GM23338 (cell line): ENCODE data around the gene DNAAF3. TPM values are rescaled to one million over a fixed set of nuclear protein-coding genes. Genes with fewer than 3 reads are reported as not detected.
A peak's percentile ranks its signal among the peaks of the same experiment; 100 is the strongest.

Source experiments
- ATAC-seq: fragments of 200-7000 bp; cut with Tn5 transposase; 3 replicates; pipeline ENCODE4 v1.9.1; 2020
- DNase-seq: peaks from one replicate; pipeline ENCODE4 v3.0.0-alpha.2; 2015; ENCODE audit warnings: low spot score
- H2AFZ ChIP-seq: fragments of 200-600 bp; sonication (generic); 2 replicates; pipeline ENCODE4 v1.8.0; 2016; ENCODE audit warnings: antibody characterized with exemption, mild to moderate bottlenecking, moderate library complexity
- H3F3A ChIP-seq: fragments of 200-600 bp; sonication (generic); replicated peaks from 2 replicates; pipeline ENCODE4 v1.8.0; 2017; ENCODE audit warnings: antibody characterized with exemption, mixed run types, low read depth
- H3K27ac ChIP-seq: fragments of 200-600 bp; sonication (generic); 2 replicates; pipeline ENCODE4 v1.6.1; 2016; ENCODE audit warnings: low read depth
- H3K27me3 ChIP-seq: fragments of 200-600 bp; sonication (generic); 2 replicates; pipeline ENCODE4 v1.8.0; 2016; ENCODE audit warnings: mild to moderate bottlenecking, mixed run types, moderate library complexity; ENCODE audit not compliant: insufficient read depth
- H3K36me3 ChIP-seq: fragments of 200-600 bp; sonication (generic); 2 replicates; pipeline ENCODE4 v1.8.0; 2016; ENCODE audit warnings: mild to moderate bottlenecking; ENCODE audit not compliant: insufficient read depth
- H3K4me1 ChIP-seq: fragments of 200-600 bp; sonication (generic); 2 replicates; pipeline ENCODE4 v1.8.0; 2016; ENCODE audit warnings: mild to moderate bottlenecking, moderate library complexity; ENCODE audit not compliant: insufficient read depth
- H3K4me2 ChIP-seq: fragments of 200-600 bp; sonication (generic); 2 replicates; pipeline ENCODE4 v1.7.1; 2017; ENCODE audit warnings: mixed run types
- H3K4me3 ChIP-seq: fragments of 200-600 bp; sonication (generic); 2 replicates; pipeline ENCODE4 v1.6.1; 2016; ENCODE audit warnings: mixed run types
- H3K79me2 ChIP-seq: fragments of 200-600 bp; sonication (generic); replicated peaks from 2 replicates; pipeline ENCODE4 v1.8.0; 2017; ENCODE audit warnings: mild to moderate bottlenecking; ENCODE audit not compliant: insufficient read depth
- H3K9me2 ChIP-seq: fragments of 200-600 bp; sonication (generic); 2 replicates; pipeline ENCODE4 v1.8.0; 2017; ENCODE audit not compliant: insufficient read depth
- H4K20me1 ChIP-seq: fragments of 200-600 bp; sonication (generic); replicated peaks from 2 replicates; pipeline ENCODE4 v1.8.0; 2017; ENCODE audit warnings: mild to moderate bottlenecking; ENCODE audit not compliant: insufficient read depth
- H3K27ac Mint-ChIP-seq: 2 replicates; pipeline ENCODE4 v1.8.0; 2020; ENCODE audit warnings: inconsistent platforms, mild to moderate bottlenecking, moderate library complexity, mixed read lengths
- H3K27me3 Mint-ChIP-seq: 3 replicates; pipeline ENCODE4 v1.8.0; 2022; ENCODE audit warnings: low read depth, mild to moderate bottlenecking, moderate library complexity, mixed read lengths, inconsistent platforms; ENCODE audit not compliant: insufficient read depth, poor library complexity
- H3K36me3 Mint-ChIP-seq: 3 replicates; pipeline ENCODE4 v1.8.0; 2021; ENCODE audit warnings: low read depth, mild to moderate bottlenecking, inconsistent platforms, moderate library complexity, mixed read lengths
- H3K4me1 Mint-ChIP-seq: 3 replicates; pipeline ENCODE4 v1.8.0; 2020; ENCODE audit warnings: mild to moderate bottlenecking, inconsistent platforms, mixed read lengths
- H3K4me3 Mint-ChIP-seq: 3 replicates; pipeline ENCODE4 v1.8.0; 2021; ENCODE audit warnings: moderate library complexity, mild to moderate bottlenecking, inconsistent platforms, mixed read lengths
- H3K9me3 Mint-ChIP-seq: 3 replicates; pipeline ENCODE4 v1.8.0; 2020; ENCODE audit warnings: moderate library complexity, mild to moderate bottlenecking, inconsistent platforms, mixed read lengths
- CREB1 ChIP-seq: fragments of 250-450 bp; sonication (Bioruptor Pico); IDR thresholded peaks from 2 replicates; pipeline ENCODE4 v1.5.0; 2020; ENCODE audit warnings: low read depth, mild to moderate bottlenecking, moderate library complexity
- EZH2 ChIP-seq: fragments of 200-600 bp; sonication (generic); IDR thresholded peaks from one replicate; pipeline ENCODE4 v1.8.0; 2017; ENCODE audit warnings: antibody characterized with exemption, mild to moderate bottlenecking, low read depth; ENCODE audit not compliant: unreplicated experiment
- EZH2phosphoT487 ChIP-seq: fragments of 200-600 bp; sonication (generic); IDR thresholded peaks from one replicate; pipeline ENCODE4 v1.8.1; 2018; ENCODE audit warnings: antibody characterized with exemption; ENCODE audit not compliant: unreplicated experiment
- JUNB ChIP-seq: IDR thresholded peaks from one replicate; pipeline ENCODE4 v1.6.1; 2016; ENCODE audit warnings: antibody characterized with exemption; ENCODE audit not compliant: unreplicated experiment
- NANOG ChIP-seq: IDR thresholded peaks from 2 replicates; pipeline ENCODE4 v1.6.1; 2016; ENCODE audit warnings: antibody characterized with exemption, borderline replicate concordance
- POLR2AphosphoS5 ChIP-seq: IDR thresholded peaks from 2 replicates; pipeline ENCODE4 v1.6.1; 2016; ENCODE audit warnings: antibody characterized with exemption, low read depth
- STAT1 ChIP-seq: IDR thresholded peaks from one replicate; pipeline ENCODE4 v1.6.1; 2016; ENCODE audit warnings: antibody characterized with exemption; ENCODE audit not compliant: unreplicated experiment
- ZNF114 ChIP-seq: fragments of 250-450 bp; sonication (Bioruptor Pico); IDR thresholded peaks from 2 replicates; pipeline ENCODE4 v1.5.0; 2020; ENCODE audit warnings: mild to moderate bottlenecking, moderate library complexity
- ZNF331 ChIP-seq: fragments of 250-450 bp; sonication (Bioruptor Pico); IDR thresholded peaks from 2 replicates; pipeline ENCODE4 v1.5.0; 2020; ENCODE audit warnings: low read depth, mild to moderate bottlenecking, moderate library complexity
- polyA plus RNA-seq: library from polyadenylated mRNA; unstranded; fragments of >200 nt; fragmentation: Nextera tagmentation; extraction: Ambion mirVana; gene quantifications from 2 replicates; pipeline ENCODE4 v1.2.1, GENCODE V29; 2016
- total RNA-seq: library from RNA; depleted of rRNA; stranded (reverse); fragments of >200 nt; shearing (Covaris generic); gene quantifications from 2 replicates; pipeline ENCODE4 v1.2.3, GENCODE V29; 2014
- TF ChIP-seq, protein P1 (sequence below): fragments of 250-450 bp; sonication (Bioruptor Pico); IDR thresholded peaks from 2 replicates; pipeline ENCODE4 v1.5.0; 2020; ENCODE audit warnings: mild to moderate bottlenecking, moderate library complexity
- TF ChIP-seq, protein P2 (sequence below): IDR thresholded peaks from 2 replicates; pipeline ENCODE4 v1.6.1; 2016; ENCODE audit warnings: antibody characterized with exemption
- TF ChIP-seq, protein P3 (sequence below), 2 experiments: fragments of 200-600 bp in 1 of 2; sonication (generic) in 1 of 2; conservative IDR thresholded peaks; 2 replicates each; pipeline versions ENCODE4 v1.5.1 to v1.6.1; 2016 to 2017; ENCODE audit warnings: antibody characterized with exemption in 2 of 2, low read depth in 2 of 2, mild to moderate bottlenecking in 2 of 2, moderate library complexity in 1 of 2
- TF ChIP-seq, protein P4 (sequence below): IDR thresholded peaks from one replicate; pipeline ENCODE4 v1.6.1; 2018; ENCODE audit warnings: antibody characterized with exemption; ENCODE audit not compliant: unreplicated experiment

Gene DNAAF3
- total and polyA plus RNA-seq, 2 experiments from 2014 or later = 8.5 to 9.0 TPM

DNA sequence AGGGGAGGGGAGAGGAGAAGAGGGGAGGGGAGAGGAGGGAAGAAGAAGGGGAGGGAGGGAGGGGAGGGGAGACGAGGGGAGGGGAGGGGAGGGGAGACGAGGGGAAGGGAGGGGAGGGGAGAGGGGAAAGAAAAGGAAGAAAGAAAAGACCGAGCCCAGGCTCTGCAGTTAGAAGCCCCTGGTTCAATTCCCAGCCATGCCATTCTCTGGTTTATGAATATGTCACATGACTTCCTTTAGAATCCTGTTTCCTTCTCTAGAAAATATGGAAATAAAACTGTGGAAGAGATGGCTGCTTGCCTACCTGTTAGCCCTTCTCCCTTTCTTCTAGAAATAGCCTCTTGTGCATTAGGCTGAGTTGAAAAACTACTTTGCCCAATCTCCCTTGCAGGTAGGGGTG lies 31.7 kb downstream of the DNAAF3 start:
- Mint-ChIP-seq H3K9me3 (no peaks in the 10 kb centered on the region), H3K27me3 (peaks cover 13% of the 10 kb centered on the region), H3K4me3 (no peak overlapping the region), H3K27ac (no peak overlapping the region), H3K36me3 (peaks cover 16% of the 10 kb centered on the region), H3K4me1 (peaks cover 22% of the 10 kb centered on the region)
- no peaks in the 10 kb centered on the region; the same call in 1 of the 2 replicates for H3K36me3 ChIP-seq
- DNase-seq (no peak), ATAC-seq (no peak)
- H3F3A ChIP-seq = peaks cover 11% of the 10 kb centered on the region; the same call in 1 of the 2 replicates
- no peak overlapping the region for H3K4me2 ChIP-seq
- H3K4me1 ChIP-seq = peaks cover 13% of the 10 kb centered on the region; the same call in 1 of the 2 replicates
- H3K4me3 ChIP-seq = no peak overlapping the region
- TF ChIP-seq CREB1 (CRISPR knock-in tag) (no peak), EZH2phosphoT487 (no peak), ZNF114 (CRISPR knock-in tag) (no peak), POLR2AphosphoS5 (no peak), ZNF331 (CRISPR knock-in tag) (no peak), EZH2 (no peak), NANOG (no peak), STAT1 (no peak), JUNB (no peak)
- TF ChIP-seq, protein P1, sequence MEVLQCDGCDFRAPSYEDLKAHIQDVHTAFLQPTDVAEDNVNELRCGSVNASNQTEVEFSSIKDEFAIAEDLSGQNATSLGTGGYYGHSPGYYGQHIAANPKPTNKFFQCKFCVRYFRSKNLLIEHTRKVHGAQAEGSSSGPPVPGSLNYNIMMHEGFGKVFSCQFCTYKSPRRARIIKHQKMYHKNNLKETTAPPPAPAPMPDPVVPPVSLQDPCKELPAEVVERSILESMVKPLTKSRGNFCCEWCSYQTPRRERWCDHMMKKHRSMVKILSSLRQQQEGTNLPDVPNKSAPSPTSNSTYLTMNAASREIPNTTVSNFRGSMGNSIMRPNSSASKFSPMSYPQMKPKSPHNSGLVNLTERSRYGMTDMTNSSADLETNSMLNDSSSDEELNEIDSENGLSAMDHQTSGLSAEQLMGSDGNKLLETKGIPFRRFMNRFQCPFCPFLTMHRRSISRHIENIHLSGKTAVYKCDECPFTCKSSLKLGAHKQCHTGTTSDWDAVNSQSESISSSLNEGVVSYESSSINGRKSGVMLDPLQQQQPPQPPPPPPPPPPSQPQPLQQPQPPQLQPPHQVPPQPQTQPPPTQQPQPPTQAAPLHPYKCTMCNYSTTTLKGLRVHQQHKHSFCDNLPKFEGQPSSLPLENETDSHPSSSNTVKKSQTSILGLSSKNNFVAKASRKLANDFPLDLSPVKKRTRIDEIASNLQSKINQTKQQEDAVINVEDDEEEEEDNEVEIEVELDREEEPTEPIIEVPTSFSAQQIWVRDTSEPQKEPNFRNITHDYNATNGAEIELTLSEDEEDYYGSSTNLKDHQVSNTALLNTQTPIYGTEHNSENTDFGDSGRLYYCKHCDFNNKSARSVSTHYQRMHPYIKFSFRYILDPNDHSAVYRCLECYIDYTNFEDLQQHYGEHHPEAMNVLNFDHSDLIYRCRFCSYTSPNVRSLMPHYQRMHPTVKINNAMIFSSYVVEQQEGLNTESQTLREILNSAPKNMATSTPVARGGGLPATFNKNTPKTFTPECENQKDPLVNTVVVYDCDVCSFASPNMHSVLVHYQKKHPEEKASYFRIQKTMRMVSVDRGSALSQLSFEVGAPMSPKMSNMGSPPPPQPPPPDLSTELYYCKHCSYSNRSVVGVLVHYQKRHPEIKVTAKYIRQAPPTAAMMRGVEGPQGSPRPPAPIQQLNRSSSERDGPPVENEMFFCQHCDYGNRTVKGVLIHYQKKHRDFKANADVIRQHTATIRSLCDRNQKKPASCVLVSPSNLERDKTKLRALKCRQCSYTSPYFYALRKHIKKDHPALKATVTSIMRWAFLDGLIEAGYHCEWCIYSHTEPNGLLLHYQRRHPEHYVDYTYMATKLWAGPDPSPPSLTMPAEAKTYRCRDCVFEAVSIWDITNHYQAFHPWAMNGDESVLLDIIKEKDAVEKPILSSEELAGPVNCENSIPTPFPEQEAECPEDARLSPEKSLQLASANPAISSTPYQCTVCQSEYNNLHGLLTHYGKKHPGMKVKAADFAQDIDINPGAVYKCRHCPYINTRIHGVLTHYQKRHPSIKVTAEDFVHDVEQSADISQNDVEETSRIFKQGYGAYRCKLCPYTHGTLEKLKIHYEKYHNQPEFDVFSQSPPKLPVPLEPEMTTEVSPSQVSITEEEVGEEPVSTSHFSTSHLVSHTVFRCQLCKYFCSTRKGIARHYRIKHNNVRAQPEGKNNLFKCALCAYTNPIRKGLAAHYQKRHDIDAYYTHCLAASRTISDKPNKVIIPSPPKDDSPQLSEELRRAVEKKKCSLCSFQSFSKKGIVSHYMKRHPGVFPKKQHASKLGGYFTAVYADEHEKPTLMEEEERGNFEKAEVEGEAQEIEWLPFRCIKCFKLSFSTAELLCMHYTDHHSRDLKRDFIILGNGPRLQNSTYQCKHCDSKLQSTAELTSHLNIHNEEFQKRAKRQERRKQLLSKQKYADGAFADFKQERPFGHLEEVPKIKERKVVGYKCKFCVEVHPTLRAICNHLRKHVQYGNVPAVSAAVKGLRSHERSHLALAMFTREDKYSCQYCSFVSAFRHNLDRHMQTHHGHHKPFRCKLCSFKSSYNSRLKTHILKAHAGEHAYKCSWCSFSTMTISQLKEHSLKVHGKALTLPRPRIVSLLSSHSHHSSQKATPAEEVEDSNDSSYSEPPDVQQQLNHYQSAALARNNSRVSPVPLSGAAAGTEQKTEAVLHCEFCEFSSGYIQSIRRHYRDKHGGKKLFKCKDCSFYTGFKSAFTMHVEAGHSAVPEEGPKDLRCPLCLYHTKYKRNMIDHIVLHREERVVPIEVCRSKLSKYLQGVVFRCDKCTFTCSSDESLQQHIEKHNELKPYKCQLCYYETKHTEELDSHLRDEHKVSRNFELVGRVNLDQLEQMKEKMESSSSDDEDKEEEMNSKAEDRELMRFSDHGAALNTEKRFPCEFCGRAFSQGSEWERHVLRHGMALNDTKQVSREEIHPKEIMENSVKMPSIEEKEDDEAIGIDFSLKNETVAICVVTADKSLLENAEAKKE (CRISPR knock-in tag) = no peak
- TF ChIP-seq, protein P2, sequence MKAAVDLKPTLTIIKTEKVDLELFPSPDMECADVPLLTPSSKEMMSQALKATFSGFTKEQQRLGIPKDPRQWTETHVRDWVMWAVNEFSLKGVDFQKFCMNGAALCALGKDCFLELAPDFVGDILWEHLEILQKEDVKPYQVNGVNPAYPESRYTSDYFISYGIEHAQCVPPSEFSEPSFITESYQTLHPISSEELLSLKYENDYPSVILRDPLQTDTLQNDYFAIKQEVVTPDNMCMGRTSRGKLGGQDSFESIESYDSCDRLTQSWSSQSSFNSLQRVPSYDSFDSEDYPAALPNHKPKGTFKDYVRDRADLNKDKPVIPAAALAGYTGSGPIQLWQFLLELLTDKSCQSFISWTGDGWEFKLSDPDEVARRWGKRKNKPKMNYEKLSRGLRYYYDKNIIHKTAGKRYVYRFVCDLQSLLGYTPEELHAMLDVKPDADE = no peak
- TF ChIP-seq, protein P3, sequence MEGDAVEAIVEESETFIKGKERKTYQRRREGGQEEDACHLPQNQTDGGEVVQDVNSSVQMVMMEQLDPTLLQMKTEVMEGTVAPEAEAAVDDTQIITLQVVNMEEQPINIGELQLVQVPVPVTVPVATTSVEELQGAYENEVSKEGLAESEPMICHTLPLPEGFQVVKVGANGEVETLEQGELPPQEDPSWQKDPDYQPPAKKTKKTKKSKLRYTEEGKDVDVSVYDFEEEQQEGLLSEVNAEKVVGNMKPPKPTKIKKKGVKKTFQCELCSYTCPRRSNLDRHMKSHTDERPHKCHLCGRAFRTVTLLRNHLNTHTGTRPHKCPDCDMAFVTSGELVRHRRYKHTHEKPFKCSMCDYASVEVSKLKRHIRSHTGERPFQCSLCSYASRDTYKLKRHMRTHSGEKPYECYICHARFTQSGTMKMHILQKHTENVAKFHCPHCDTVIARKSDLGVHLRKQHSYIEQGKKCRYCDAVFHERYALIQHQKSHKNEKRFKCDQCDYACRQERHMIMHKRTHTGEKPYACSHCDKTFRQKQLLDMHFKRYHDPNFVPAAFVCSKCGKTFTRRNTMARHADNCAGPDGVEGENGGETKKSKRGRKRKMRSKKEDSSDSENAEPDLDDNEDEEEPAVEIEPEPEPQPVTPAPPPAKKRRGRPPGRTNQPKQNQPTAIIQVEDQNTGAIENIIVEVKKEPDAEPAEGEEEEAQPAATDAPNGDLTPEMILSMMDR (conservative IDR thresholded peaks at IDR 0.05; ENCODE audit: low read depth in 2 of 2) = no peak
- TF ChIP-seq, protein P4, sequence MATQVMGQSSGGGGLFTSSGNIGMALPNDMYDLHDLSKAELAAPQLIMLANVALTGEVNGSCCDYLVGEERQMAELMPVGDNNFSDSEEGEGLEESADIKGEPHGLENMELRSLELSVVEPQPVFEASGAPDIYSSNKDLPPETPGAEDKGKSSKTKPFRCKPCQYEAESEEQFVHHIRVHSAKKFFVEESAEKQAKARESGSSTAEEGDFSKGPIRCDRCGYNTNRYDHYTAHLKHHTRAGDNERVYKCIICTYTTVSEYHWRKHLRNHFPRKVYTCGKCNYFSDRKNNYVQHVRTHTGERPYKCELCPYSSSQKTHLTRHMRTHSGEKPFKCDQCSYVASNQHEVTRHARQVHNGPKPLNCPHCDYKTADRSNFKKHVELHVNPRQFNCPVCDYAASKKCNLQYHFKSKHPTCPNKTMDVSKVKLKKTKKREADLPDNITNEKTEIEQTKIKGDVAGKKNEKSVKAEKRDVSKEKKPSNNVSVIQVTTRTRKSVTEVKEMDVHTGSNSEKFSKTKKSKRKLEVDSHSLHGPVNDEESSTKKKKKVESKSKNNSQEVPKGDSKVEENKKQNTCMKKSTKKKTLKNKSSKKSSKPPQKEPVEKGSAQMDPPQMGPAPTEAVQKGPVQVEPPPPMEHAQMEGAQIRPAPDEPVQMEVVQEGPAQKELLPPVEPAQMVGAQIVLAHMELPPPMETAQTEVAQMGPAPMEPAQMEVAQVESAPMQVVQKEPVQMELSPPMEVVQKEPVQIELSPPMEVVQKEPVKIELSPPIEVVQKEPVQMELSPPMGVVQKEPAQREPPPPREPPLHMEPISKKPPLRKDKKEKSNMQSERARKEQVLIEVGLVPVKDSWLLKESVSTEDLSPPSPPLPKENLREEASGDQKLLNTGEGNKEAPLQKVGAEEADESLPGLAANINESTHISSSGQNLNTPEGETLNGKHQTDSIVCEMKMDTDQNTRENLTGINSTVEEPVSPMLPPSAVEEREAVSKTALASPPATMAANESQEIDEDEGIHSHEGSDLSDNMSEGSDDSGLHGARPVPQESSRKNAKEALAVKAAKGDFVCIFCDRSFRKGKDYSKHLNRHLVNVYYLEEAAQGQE = no peak
- H3K27me3 ChIP-seq = no peaks in the 10 kb centered on the region
- H3K79me2 ChIP-seq = no peaks in the 10 kb centered on the region
- H4K20me1 ChIP-seq = no peaks in the 10 kb centered on the region; the same call in 1 of the 2 replicates
- no peak overlapping the region for H2AFZ ChIP-seq
- H3K27ac ChIP-seq = 0 out of 2 replicates have a peak overlapping the region, but pooled peaks have one; percentile 63
- H3K9me2 ChIP-seq = no peaks in the 10 kb centered on the region
